GM21526 (cell line): ENCODE data around the gene MREG.
A peak's percentile ranks its signal among the peaks of the same experiment; 100 is the strongest.
"Not testable (repeated sequence)": the region's sequence is repeated elsewhere in the genome, so short reads cannot be mapped to it uniquely, and the experiment has no call there.

Experiments
- ATAC-seq: cut with Tn5 transposase; IDR thresholded peaks from one replicate; pipeline ENCODE4 v1.9.1; 2021; ENCODE audit warnings: moderate library complexity; ENCODE audit not compliant: unreplicated experiment, low FRiP score

Gene MREG

DNA sequence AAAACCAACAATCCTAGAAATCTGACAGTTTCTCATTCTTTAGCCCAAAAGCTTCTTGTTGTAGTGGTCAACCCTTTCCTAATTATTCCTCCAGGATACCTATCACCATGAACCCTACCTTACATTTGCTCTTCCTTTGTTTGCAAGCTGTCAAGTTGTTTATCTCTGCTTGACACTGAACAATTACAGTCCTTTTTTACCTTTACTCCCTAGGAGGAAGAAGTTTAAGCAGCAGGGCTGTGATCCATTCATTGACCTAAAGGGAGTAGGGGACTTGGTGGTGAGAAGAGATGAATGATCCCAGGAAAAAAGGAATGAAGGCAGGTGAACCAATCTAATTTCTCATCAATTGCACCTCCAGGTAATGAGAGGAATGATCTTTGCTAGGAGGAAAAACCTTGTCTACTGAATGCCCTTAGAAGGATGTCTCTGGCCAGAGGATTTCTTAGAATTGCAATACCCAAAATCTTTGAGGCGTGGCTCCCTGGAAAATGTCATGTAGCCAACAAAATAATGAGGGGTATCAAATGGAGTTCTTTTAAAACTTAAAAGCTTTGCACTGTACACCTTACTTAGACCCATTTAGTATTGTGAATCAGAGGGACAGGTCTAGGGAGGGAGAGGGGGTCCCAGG lies 47.7 kb downstream of the MREG start:
- no peak for ATAC-seq

DNA sequence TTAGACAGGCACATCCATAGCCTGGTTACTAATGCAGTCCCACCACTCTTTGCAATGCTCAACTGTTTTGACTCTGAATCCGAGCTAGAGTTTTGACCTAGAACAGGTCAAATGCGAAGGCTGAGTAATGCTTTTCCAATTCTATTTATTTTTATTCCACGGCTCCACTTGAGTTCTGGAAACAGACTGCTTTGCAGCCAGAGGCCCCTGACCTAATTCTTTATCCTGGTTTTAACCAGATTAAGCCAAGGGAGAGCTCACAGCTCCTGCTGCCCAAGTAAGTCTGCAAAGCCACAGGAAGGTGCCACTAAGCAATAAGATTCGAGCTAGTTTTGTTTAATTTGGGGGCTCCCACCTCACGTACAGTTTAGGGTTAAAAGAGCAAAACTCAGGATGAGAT lies 51.4 kb downstream of the MREG start:
- no peak for ATAC-seq

- ATAC-seq = no peak
Measured at GRCh38 chr2:215958257-215958656, 55.1 kb downstream of the MREG start.

DNA sequence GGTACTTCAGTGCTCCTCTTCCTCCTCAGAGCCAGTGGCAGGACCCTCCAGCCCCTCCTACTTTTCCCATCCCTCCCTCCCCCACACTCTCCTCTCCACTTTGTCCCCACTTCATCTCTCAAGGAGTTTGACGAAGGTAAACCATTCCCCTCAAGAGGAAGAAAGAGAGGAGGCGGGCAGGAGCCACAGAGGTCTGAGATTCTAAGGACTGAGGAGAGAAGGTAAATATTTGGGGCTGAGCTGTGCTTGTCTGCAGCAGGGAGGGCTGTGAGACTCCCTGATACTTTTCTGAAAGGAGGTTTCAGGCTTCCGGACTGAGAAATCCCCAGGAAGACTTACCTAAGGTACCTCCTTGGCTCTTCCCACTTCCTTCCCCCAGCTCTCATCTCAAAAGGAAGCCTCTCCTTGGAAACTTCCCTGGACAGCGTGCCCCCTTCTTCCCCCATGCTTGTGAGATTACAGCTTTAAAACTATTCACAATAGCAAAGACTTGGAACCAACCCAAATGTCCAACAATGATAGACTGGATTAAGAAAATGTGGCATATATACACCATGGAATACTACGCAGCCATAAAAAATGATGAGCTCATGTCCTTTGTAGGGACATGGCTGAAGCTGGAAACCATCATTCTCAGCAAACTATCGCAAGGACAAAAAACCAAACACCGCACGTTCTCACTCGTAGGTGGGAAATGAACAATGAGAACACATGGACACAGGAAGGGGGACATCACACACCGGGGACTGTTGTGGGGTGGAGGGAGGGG lies 55.8 kb downstream of the MREG start:
- ATAC-seq = not testable (repeated sequence)

- ATAC-seq = no peak
Measured at GRCh38 chr2:215952860-215953637, 60.3 kb downstream of the MREG start.

- ATAC-seq = no peak
Measured at GRCh38 chr2:215951558-215951957, 61.8 kb downstream of the MREG start.

- ATAC-seq = peak; percentile 86
Measured at GRCh38 chr2:215949991-215950404, 63.4 kb downstream of the MREG start.

GRCh38 chr2:215948051-215948450 lies 65.3 kb downstream of the MREG start:
- ATAC-seq = no peak

GRCh38 chr2:215946586-215946985 lies 66.8 kb downstream of the MREG start:
- ATAC-seq = no peak

- ATAC-seq = no peak
Measured at GRCh38 chr2:215942194-215942593, 71.2 kb downstream of the MREG start.

DNA sequence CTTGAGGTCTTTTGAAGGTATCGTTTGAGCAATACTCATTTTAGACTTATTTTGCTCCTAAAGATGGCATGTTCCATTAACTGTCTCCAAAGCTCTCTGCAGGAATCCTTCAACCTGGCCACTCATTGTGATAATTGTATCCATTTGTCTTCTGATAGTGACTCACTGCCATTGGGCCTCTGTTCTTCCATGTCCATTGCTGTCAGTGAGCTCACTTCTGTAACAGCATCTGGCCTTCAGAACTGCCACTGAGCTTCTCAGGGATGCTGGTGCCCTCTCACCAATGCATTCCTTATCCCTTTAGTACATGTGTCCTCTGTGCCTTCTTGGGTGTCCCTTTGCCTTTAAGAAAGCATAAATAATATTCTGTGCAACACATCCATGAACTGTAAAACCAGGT lies 71.6 kb downstream of the MREG start:
- no peak for ATAC-seq

DNA sequence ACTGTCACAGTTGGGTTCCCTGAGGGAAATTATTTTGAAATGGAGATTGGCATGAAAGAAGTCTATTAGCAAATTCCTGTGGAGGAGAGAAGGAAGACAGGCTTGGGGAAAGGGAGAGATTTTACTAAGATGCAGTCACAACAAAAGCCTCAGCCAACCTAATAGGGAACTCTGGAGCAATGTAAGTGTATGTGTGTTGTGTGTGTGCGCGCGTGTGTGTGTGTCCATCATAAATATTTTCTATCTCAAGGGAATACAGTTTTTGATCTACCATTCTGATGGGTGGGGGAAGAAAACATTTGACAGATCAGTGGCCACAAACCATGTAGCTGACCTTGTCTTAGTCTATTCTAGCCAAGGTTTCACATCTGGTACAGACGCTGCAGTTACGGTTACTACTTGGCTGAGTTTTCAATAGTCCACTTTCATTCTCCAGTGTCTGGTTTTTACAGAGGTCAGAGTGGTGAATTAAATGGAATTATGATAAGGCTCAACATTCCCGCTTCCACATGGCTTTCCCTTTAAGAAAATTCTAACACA lies 72.6 kb downstream of the MREG start:
- ATAC-seq = no peak

GRCh38 chr2:215937190-215937589 lies 76.2 kb downstream of the MREG start:
- ATAC-seq = no peak

GRCh38 chr2:215933151-215933550 lies 80.2 kb downstream of the MREG start:
- no peak for ATAC-seq

GRCh38 chr2:215931256-215931903 lies 82.0 kb downstream of the MREG start:
- ATAC-seq = no peak

DNA sequence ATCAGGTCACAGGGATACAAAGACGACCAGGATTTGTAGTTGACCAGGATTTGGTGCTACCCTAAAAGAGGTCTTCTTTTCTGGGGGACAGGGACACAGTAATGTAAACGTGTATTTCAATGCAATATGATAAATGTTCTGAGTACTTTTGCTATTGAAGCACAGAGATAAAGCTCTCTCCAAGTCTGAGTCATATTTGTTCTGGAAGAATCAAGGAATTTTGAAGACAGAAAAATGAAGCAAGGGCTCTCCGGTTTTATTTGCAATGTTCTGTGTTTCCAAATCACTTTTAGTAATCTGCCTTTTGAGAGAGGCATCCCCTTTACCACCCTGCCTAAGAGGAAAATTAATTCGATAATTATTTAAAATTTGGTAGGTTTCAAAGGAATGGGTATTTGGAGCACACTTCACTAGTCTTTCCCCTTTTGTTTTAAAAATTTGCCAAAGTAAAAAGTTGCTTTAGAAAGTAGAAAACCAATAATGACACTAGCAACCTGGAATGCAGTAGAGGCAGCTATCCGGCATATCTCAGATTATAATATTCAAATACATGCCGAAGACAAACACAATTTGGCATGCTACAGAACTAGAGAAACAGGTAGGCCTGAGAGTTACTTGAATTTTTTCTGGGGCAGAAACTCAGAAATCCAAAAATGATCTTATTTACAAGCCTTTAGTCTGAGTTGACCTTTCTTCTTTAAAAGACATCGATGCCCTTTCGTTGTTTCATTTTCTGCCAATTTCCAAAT lies 82.7 kb downstream of the MREG start:
- no peak for ATAC-seq

DNA sequence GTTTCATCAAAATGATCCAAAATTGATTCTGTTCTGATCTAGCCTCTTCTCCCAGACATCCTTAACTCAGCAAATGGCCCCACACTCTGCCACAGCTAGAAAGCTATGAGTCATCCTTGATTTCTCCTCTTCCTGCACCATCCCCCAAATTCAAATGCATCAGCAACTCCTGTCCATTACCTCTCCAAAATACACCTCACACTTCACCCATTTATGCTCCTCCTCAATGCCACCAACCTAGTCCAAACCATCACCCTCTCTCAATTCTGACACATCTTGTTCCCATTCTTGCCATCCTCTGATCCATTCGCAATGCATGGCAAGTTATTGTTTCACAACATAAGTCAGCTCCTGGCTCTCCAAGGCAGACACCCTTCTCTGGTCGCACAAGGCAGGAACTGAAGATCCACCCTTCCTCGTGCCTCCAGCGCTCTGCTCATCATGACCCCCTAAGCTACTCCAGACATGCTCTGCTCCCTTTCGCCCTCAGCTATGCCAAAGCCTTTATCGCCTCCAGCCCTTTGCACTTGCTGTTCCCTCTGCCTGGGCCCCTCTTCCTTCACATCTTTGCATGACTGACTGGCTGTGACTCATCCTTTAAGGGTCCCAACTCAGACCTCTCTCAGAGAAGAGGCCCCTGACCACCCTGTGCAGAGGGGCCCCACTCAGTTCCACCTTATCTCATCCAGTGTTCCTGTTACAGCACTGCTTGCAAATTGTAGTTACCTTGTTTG lies 83.6 kb downstream of the MREG start:
- no peak for ATAC-seq

GRCh38 chr2:215928086-215928485 lies 85.3 kb downstream of the MREG start:
- no peak for ATAC-seq

- not testable (repeated sequence) for ATAC-seq
Measured at GRCh38 chr2:215926992-215927391, 86.4 kb downstream of the MREG start.
